Measurements from ENCODE around the gene ATP8A2. TPM values are rescaled to one million over a fixed set of nuclear protein-coding genes. Genes with fewer than 3 reads are reported as not detected.

ATP8A2 gene
- total and polyA plus RNA-seq, 4 donors, result 0.31 to 2.7 (median 1.1) TPM

DNA sequence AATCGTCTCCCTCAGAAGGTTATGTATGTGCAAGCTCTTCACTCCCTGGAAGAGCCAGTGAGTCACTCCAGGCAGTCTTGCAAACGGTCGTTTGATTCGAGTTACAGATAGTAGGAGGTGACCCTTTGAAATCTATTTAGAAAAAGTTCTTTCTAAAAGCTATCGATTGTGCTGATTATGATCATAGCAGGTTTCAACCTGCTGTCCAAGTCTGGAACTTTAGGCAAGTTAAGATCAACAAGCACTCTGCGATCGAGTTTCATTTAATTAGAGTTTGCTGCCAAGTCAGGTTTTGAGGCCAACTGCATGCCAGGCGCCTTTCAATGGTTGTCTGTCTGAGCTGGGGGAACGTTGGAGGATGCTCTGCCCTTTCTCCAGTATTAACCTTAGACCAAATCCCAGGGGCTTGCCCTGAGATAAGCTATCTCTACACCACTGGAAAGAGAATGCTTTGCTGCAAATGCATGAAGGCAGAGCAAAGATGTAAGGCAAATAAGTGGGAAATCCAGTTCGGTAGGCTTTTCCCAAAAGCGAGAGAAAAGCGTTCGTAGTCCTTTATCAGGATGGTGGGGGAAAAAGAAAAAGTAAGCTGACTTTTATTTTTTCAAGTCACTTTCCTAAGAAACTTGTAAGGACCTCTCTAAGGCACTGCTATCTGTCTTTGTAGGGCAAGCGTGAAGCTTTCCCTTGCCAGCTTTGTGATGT is 287.5 kb downstream of the ATP8A2 start:
- H3K27me3 ChIP-seq (ENCODE audit: control insufficient read depth in 3 of 3, insufficient read depth in 3 of 3, low read length in 2 of 3), result no peaks in the 10 kb centered on the region
- no peaks in the 10 kb centered on the region for H3K9me3 ChIP-seq (ENCODE audit: control insufficient read depth in 4 of 4, insufficient read depth in 3 of 4, low read length in 3 of 4)
- H3K4me3 ChIP-seq, result no peak overlapping the region
- no peak overlapping the region for H3K27ac ChIP-seq (ENCODE audit: low read depth in 1 of 2, low read length in 1 of 2)
- ATAC-seq (ENCODE audit: insufficient read depth, low FRiP score) (no peak), DNase-seq (peak in 2 of 3 donors; percentile 56 to 63)
- WGBS, 2 donors, result 54 to 70% methylated on average over 14 of the region's 14 CpGs
- TF ChIP-seq, protein P1, sequence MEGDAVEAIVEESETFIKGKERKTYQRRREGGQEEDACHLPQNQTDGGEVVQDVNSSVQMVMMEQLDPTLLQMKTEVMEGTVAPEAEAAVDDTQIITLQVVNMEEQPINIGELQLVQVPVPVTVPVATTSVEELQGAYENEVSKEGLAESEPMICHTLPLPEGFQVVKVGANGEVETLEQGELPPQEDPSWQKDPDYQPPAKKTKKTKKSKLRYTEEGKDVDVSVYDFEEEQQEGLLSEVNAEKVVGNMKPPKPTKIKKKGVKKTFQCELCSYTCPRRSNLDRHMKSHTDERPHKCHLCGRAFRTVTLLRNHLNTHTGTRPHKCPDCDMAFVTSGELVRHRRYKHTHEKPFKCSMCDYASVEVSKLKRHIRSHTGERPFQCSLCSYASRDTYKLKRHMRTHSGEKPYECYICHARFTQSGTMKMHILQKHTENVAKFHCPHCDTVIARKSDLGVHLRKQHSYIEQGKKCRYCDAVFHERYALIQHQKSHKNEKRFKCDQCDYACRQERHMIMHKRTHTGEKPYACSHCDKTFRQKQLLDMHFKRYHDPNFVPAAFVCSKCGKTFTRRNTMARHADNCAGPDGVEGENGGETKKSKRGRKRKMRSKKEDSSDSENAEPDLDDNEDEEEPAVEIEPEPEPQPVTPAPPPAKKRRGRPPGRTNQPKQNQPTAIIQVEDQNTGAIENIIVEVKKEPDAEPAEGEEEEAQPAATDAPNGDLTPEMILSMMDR (IDR thresholded peaks at IDR 0.05; ENCODE audit: control extremely low read depth, extremely low read depth), result no peak
- no peak overlapping the region for H3K9ac ChIP-seq (ENCODE audit: insufficient read depth in 1 of 2, low read length in 2 of 2)
- H3K36me3 ChIP-seq (ENCODE audit: control insufficient read depth in 4 of 4, insufficient read depth in 4 of 4, low read length in 4 of 4), result no peaks in the 10 kb centered on the region
- peaks cover 0 to 28% (median 8%) of the 10 kb centered on the region in 5 donors for H3K4me1 ChIP-seq (ENCODE audit: control insufficient read depth in 5 of 5, insufficient read depth in 5 of 5, low read length in 5 of 5)

DNA sequence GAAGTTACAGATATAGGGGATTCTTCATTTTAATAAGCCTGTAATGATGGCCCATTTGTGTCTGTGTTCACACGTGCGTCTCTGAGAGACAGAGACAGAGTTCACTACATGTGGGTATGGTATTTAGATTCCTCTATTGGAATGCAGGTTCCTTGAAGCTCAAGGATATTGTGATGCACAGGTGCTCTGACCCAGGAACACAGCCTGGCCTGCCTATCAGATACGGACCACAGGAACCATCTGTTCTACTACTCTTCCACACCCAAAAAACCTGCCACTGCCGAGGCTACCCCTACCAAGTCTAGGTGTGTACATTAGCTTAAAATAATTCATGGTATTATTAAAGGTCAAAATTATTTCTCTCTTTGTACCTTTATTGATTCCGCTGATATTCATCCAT is 289.2 kb downstream of the ATP8A2 start:
- H3K9ac ChIP-seq (ENCODE audit: insufficient read depth in 1 of 2, low read length in 2 of 2), result no peak overlapping the region
- H3K36me3 ChIP-seq (ENCODE audit: control insufficient read depth in 4 of 4, insufficient read depth in 4 of 4, low read length in 4 of 4), result no peaks in the 10 kb centered on the region
- DNase-seq (no peak), ATAC-seq (ENCODE audit: insufficient read depth, low FRiP score) (no peak)
- TF ChIP-seq, protein P1 (IDR thresholded peaks at IDR 0.05; ENCODE audit: control extremely low read depth, extremely low read depth), result no peak
- no peak overlapping the region for H3K4me3 ChIP-seq
- no peaks in the 10 kb centered on the region for H3K27me3 ChIP-seq (ENCODE audit: control insufficient read depth in 3 of 3, insufficient read depth in 3 of 3, low read length in 2 of 3)
- 84 to 88% methylated on average over 5 of the region's 5 CpGs for WGBS, 2 donors
- no peaks in the 10 kb centered on the region for H3K9me3 ChIP-seq (ENCODE audit: control insufficient read depth in 4 of 4, insufficient read depth in 3 of 4, low read length in 3 of 4)
- peaks cover 0 to 28% (median 8%) of the 10 kb centered on the region in 5 donors for H3K4me1 ChIP-seq (ENCODE audit: control insufficient read depth in 5 of 5, insufficient read depth in 5 of 5, low read length in 5 of 5)
- H3K27ac ChIP-seq (ENCODE audit: low read depth in 1 of 2, low read length in 1 of 2), result no peak overlapping the region

DNA sequence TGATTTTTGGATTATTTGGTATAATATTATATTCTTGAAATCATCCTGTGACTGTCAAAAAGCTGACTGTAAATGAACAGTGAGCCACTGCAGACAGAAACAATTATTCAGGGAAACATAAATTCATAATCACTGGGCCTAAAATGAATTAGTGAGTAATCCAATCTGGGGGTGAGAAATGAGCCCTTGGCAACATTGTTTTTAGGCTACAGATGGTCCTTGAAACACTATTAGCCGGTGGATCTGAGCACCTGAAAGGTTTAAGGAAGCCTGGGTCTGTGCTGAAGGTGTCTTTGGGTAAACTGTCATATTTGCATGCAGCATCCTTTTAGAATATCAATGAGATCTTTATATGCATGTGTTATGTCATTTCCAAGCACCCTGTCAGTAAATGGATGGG is 290.7 kb downstream of the ATP8A2 start:
- Histone ChIP-seq H3K27ac (ENCODE audit: low read depth in 1 of 2, low read length in 1 of 2) (no peak overlapping the region), H3K27me3 (ENCODE audit: control insufficient read depth in 3 of 3, insufficient read depth in 3 of 3, low read length in 2 of 3) (no peaks in the 10 kb centered on the region), H3K9ac (ENCODE audit: insufficient read depth in 1 of 2, low read length in 2 of 2) (no peak overlapping the region), H3K4me3 (no peak overlapping the region), H3K36me3 (ENCODE audit: control insufficient read depth in 4 of 4, insufficient read depth in 4 of 4, low read length in 4 of 4) (no peaks in the 10 kb centered on the region), H3K4me1 (ENCODE audit: control insufficient read depth in 5 of 5, insufficient read depth in 5 of 5, low read length in 5 of 5) (peaks cover 0 to 20% (median 8%) of the 10 kb centered on the region in 5 donors), H3K9me3 (ENCODE audit: control insufficient read depth in 4 of 4, insufficient read depth in 3 of 4, low read length in 3 of 4) (peaks cover 0 to 4% (median 1%) of the 10 kb centered on the region in 4 donors)
- 72 to 75% methylated on average over 1 of the region's 1 CpG for WGBS, 2 donors
- ATAC-seq (ENCODE audit: insufficient read depth, low FRiP score), result no peak
- TF ChIP-seq, protein P1 (IDR thresholded peaks at IDR 0.05; ENCODE audit: control extremely low read depth, extremely low read depth), result no peak
- DNase-seq, result no peak
